D341Med (cell line): ENCODE results near the gene LACTBL1.
"Not testable (repeated sequence)": the region's sequence is repeated elsewhere in the genome, so short reads cannot be mapped to it uniquely, and the experiment has no call there.

Experiments
- DNase-seq: peaks from one replicate; pipeline ENCODE4 v3.0.0; 2012; ENCODE audit warnings: low spot score

The LACTBL1 gene

GRCh38 chr1:22976461-22977243 lies 4.0 kb upstream of the LACTBL1 start:
- peak; percentile 84 for DNase-seq

DNA sequence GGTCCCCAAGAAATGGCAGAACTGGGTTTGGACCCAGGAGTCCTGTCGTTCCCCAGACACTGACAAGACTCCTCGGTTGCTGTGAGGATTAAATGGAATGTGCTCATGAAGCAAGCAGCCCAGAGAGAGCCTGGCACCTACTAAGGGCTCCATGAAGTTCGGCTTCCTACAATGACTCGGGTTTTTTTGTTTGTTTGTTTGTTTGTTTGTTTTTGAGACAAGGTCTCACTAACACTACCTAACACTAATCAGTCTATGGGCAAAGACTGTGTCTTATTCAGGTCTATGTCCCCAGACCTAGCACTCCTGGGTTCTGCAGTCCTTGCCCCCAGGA lies 3.4 kb upstream of the LACTBL1 start:
- DNase-seq: no peak

DNA sequence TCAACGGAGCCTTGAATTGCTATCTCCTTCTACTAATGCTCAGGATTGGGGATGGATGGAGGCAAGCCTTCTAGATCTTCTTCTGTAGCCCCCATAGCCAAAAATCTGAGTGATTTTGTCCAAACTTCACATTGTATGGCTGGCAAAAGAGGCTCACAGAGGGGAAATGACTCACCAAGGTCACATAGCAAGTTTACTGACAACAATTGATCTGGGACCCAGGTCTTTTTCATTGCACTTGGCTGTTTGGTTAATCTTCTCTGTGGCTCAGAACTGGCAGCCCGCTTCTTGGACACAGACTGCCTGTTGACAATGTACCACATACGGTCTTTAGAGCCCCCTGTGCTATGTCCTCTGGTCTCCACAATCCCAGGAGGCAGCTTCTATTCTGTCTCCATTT lies 3.0 kb upstream of the LACTBL1 start:
- DNase-seq: no peak

GRCh38 chr1:22971611-22972405 lies 858 bp downstream of the LACTBL1 start:
- DNase-seq: no peak

- DNase-seq: peak; percentile 58
These were observed 1.5 kb downstream of the LACTBL1 start for GRCh38 chr1:22971161-22971560.

DNA sequence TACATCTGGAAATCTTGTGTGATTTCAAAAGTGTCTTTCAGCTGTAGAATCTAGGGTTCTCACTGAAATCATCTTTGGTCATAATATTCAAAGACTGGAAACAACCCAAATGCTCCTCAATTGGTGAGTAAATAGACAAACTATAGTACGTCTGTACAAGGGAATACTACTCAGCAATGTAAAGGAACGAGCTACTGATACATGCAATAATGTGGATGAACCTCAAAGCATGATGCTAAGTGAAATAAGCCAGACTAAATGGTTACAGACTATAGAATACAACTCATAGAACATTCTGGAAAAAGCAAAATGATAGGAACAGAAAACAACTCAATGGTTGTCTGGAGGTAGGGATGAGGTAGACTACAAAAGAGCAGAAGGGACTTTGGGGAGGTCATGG lies 2.6 kb downstream of the LACTBL1 start:
- no peak for DNase-seq

DNA sequence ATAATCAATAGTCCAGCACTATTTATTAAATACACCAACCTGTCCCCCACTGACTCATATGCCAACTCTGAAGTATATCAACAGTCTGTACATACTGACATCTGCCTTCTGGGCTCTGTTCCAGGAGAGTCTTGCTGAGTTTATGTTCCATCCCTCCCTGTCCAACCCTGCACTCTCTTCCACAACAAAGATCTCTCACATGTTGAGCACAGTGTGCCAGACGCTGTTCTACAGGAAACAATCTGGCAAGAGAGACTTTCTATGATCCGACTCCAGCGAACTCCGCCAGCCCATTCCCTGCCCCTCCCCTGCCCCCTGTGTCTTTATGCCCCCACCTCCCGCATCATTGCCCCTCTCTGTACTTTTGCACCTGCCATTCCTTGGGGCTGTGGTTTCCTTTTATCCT lies 3.4 kb downstream of the LACTBL1 start:
- peak; percentile 62 for DNase-seq

GRCh38 chr1:22967833-22968232 lies 4.8 kb downstream of the LACTBL1 start:
- no peak for DNase-seq

DNA sequence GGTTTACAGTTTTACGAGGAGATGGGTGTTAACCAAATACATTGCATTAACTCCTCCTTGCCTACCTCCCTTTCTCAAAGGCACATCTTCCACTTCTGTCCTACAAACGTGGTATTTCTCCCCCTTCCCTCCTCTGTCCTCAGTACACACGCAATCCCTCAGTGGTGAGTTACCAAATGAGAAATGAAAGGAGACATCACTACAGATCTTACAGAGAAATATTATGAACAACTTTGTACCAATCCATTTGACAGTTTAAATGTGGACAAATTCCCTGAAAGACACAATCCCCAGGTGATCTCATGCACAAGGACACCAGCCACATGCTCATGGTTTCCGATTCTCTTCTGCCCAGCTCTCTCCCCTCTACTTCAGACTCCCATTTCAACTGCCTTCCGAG lies 6.4 kb downstream of the LACTBL1 start:
- no peak for DNase-seq

DNA sequence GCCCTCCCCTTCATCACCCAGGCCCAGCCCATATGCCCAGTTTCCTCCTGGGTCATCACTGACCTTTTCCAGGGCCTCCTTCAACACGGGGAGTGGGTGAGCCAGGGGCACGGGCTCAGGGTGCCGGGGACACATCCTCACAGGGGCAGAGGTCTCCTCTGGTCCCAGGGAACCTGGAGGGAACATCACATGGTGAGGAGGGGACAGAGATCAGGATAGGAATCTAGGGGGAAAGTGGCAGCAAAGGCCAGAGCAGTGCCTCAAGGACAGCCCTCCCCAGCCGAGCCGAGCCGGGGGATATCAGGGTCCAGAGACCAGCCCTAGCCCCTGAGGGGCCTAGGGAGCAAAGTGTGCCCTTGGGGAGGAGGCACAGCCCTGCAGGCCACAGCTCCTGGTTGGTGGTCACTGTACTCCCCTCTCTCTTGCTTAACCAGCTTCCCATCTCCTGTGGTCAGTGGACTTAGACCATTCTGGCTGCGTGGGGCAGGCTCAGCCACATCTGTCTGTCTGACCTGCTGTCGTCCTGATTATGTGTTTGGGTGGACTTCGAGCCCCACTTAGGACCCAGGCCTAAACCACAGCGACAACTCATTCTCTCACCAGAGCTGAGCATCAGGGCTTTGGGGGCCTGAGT lies 9.5 kb downstream of the LACTBL1 start:
- no peak for DNase-seq

DNA sequence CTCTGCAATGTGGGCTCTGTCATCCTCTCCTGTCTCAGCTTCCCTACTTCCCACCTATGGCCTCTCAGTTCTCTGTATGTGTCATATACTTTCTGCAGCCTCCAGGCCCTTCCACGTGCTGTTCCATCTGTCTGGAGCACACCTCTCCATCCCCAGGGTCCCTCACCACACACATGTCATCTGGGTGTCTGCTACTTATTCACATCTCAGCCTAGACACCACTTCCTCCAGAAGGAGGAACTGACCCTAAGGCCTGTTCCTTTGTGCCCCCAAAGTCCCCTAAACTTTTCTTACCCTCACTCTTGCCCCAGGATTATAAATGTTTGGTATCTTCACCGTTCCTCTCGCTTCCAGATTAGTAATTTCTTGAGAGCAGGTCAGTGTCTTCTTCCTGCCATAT lies 10.1 kb downstream of the LACTBL1 start:
- no peak for DNase-seq

DNA sequence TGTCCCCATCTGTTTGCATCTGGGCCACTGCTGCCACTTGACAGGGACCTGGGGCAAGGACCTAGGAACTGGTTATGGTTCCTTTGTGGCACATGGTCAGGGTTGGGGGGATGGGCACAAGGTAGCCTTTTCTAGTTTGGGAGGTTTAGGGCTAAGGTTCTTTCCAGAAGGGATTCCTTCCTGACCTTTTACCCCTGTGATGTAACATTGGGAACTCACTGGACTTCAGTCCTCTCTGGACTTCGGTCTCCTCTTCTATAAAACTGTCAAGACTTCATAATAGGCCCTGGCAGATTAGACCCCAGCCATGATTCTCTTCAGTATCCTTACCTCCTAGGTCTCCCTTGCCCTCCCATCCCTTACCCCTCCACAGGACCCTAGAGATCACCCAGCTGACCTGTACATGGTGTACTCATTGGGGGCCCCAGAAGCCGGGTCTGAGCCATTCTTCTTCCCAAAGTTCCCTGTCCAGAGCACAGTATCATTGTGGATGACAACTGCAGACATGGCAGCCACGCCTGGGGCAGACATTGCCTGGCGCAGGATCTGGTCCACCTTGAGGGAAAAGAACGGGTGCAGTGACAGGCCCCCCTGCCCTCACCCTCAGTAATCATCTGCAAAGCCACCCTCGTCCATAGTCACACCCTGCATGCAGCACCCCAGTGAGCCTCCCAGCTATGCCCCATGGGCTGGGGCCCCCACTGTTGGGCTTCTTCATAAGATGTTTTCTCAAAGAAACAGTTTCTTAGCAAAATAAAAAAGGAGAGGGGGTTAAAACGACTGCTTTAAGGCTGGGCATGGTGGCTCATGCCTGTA lies 12.9 kb downstream of the LACTBL1 start:
- DNase-seq: no peak

GRCh38 chr1:22958556-22958955 lies 14.1 kb downstream of the LACTBL1 start:
- no peak for DNase-seq

DNA sequence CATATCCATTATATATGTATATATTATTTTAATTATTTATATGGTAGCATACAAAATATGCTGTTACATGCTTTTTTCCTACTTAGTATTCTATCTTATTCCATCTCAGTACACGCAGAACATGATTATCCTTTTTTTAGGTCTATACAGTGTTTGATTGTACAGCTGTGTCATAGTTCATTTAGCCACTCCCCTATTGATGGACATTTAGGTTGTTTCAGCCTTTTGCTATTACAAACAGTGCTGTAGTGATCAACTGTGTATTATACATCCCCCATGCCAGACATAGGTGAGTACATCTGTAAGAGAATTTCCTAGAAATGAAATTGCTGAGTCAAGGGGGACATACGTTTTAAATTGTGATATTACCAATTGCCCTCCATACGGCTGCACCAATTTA lies 15.6 kb downstream of the LACTBL1 start:
- no peak for DNase-seq

DNA sequence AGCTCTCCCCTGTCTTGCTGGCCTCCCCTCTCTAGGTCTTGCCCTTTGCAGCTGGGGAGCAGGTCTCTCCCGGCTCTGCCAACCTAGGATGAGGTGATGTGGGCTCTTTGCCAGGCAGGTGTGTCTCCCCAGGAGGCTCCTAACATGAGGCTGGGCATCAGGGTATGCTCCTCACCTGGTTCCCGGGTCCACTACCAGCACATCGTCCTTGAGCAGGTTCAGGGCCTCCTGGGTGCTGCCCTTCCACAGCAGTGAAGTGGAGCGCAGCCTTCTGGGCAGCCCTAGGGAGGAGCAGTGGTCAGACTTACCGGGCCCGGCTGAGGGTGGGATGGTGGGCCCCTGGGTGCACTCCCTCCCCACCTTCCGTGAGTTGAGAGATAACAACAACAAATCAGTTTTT lies 17.5 kb downstream of the LACTBL1 start:
- peak; percentile 8 for DNase-seq

GRCh38 chr1:22953740-22954141 lies 18.9 kb downstream of the LACTBL1 start:
- DNase-seq: peak; percentile 17

DNA sequence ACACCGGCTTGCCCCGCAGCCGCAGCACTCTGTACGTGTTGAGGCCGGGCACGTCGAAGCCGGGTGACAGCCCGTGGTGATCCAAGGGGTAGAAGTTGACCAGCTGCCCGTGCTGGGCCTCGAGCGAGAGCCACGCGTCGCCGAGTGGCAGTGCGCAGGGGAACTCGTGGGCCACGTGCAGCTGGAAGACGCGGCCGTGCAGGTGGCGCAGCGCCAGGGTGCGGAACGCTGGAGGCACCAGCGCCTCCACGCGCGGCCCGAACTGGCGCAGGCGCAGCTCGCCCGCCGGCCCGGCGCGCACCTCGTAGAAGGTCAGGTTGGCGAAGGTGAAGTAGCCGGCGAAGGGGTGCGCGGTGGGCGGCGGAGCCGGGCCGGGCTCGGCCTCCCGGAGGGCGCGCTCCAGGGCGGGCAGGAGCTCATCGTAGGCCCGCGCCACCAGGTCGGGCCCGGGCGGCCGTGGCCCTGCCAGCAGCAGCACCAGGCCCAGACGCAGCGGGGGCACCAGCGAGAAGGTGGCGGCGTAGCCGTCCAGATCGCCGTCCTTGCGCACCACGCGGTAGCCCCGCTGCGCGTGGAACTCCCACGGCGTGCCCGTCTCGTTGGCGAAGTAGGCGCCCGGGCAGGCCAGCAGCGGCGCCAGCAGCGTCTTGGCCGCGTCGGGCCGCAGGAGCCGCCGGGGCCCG lies 19.5 kb downstream of the LACTBL1 start:
- peak; percentile 27 for DNase-seq

DNA sequence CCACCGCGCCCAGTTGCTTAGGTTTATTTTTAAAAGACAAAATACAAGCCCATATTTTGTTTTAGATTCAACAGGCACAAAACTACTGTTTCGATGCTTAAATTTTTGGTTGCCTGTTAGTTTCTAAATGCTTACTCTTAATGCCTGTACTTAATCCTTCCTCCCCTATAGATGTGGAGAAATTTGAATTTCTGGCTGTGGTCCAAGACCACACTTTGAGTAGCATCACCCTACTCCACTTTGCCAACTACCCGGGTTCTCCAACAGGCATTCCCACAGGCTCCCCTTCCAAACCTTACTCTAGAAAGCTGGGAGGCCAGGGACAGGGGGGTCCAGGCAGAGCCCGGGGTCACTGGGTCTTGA lies 20.0 kb downstream of the LACTBL1 start:
- no peak for DNase-seq

DNA sequence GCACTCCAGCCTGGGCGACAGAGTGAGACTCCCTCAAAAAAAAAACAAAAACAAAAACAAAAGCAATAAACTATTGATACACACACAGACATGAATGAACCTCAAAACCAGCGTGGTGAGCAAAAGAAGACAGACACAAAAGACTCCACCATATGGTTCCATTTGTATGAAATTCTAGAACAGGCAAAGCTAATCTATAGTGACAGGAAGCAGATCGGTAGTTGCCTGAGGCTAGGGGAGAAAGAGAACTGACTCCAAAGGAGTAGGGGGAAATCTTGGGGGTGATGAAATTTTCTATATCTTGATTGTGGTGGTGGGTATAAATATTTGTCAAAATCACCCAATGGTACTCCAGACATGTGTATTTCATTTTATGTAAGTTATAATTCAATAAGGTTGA lies 20.9 kb downstream of the LACTBL1 start:
- DNase-seq: no peak

GRCh38 chr1:22949822-22950331 lies 22.8 kb downstream of the LACTBL1 start:
- DNase-seq: no peak

DNA sequence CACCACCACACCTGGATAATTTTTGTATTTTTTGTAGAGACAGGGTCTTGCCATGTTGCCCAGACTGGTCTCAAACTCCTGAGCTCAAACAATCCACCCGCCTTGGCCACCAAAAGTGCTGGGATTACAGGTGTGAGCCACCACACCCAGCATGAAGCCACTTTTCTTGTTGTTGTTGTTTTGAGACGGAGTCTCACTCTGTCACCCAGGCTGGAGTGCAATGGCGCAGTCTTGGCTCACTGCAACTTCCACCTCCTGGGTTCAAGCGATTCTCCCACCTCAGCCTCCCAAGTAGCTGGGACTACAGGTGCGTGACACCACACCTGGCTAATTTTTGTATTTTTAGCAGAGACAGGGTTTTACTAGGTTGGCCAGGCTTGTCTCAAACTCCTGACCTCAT lies 27.5 kb downstream of the LACTBL1 start:
- DNase-seq: not testable (repeated sequence)
